HG03175 (cell line): ENCODE results near the gene ADGRL1.
"Not testable (repeated sequence)": the region's sequence is repeated elsewhere in the genome, so short reads cannot be mapped to it uniquely, and the experiment has no call there.

Experiments
- ATAC-seq: cut with Tn5 transposase; IDR thresholded peaks from one replicate; pipeline ENCODE4 v1.9.1; 2021; ENCODE audit warnings: mild to moderate bottlenecking, moderate library complexity; ENCODE audit not compliant: unreplicated experiment

The ADGRL1 gene

GRCh38 chr19:14164082-14164481, 41.9 kb downstream of the ADGRL1 start:
- no peak for ATAC-seq

- ATAC-seq = no peak
These were observed 43.1 kb downstream of the ADGRL1 start for GRCh38 chr19:14162871-14163297.

GRCh38 chr19:14161305-14161704, 44.7 kb downstream of the ADGRL1 start:
- no peak for ATAC-seq

DNA sequence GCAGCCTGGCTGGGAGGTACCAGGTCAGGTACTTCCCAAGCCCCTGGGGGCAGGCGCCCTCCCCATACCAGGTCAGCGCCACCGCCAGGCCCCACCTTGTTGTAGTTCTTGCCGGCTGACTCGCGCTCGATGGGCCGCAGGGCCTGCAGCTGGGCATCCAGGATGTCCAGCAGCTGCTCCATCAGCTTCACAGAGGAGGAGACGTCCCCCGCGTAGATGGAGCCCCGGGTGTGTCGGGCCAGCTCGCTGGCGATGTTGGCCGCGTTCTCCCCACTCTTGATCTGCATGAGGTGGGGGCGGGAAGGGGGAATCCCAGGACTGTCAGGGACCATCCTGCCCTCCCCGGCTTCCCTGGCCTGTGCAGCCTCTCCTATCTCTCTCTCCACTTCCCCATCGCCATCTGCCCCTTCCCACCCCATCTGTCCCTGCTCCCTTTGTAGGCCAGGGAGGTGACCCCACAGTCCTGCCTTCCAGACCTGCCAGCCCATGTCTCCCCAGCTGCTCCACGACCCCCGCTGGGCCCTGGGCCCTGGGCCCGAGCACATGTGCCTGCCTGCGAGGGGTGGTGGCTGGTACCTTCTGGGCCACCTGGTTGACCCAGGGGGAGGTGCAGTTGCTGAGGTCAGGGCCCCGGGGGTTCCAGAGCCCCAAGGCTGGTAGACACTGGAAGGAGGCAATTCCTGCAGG, 45.8 kb downstream of the ADGRL1 start:
- ATAC-seq = no peak

GRCh38 chr19:14159059-14159458, 46.9 kb downstream of the ADGRL1 start:
- ATAC-seq = no peak

DNA sequence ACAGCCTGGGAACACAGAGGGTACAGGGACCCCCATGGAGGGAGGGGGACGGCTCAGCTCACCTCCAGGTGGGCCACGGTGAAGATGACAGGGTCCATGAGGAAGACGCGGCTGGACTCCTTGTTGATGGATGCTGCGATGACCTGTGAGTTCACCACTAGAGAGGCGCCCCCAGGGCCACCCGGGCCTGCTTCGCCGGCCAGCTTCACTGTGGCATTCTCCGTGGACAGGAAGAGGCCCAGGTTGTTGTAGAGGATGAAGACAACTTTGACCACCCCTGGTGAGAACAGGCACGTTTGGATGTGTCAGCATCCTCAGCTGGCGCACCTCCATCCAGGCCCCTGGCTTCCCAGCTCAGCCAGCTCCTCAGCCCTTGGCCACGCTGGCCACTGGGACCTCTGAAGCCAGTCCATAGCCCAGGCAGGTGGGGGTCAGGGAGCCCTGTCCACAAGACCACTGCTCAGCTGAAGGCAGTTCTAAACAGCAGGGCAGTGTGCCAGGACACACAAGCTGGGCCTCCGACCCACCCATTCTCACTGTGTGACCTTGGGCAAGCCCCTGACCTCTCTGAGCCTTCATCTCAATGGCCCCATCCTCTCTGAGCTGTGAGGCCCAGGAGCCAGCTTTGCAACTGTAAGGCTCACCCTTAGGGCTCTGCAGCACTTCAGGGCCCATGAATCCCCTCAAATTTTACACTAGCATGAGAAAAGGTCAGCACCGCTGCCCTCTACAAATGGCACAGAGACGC, 47.5 kb downstream of the ADGRL1 start:
- no peak for ATAC-seq

GRCh38 chr19:14156971-14157717, 48.8 kb downstream of the ADGRL1 start:
- ATAC-seq = no peak

- ATAC-seq = no peak
These were observed 49.8 kb downstream of the ADGRL1 start for GRCh38 chr19:14156122-14156521.

DNA sequence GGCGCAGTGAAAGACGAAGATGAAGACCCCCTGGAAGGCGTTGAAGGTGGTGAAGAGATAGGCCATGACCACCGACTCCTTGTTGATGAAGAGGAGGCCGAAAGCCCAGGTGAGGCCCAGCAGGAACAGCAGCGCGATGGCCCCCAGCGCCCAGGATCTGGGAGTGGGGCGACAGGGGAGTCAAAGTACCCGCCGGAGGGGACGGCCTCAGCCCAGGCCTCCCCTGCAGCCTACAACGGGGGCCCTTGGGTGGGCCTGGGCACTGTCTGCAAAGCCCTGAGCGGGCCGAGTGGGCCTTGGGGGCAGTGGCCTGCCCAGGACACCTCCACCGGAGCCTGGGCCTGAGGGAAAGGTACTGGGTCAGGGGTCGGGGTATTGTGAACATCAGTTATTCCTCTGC, 50.6 kb downstream of the ADGRL1 start:
- ATAC-seq = no peak

DNA sequence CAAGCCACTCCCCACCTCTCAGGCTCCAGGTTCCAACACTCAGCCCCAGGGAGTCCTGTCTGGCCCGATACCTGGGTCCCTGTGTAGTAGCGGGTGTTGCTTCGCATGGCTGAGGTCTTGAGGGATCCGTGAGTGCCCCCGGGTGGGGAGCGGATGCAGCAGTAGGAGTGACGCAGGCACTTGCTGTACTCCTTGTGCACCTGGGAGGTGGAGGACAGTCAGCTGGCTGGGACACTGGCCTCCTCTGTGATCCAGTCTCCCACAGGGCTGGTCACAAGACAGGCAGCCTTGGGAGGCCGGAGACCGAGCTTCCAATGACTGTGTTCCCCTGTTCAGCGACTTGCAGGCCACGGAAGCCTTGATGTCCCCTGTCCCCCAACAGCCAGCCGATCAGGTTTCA, 53.3 kb downstream of the ADGRL1 start:
- ATAC-seq = no peak

DNA sequence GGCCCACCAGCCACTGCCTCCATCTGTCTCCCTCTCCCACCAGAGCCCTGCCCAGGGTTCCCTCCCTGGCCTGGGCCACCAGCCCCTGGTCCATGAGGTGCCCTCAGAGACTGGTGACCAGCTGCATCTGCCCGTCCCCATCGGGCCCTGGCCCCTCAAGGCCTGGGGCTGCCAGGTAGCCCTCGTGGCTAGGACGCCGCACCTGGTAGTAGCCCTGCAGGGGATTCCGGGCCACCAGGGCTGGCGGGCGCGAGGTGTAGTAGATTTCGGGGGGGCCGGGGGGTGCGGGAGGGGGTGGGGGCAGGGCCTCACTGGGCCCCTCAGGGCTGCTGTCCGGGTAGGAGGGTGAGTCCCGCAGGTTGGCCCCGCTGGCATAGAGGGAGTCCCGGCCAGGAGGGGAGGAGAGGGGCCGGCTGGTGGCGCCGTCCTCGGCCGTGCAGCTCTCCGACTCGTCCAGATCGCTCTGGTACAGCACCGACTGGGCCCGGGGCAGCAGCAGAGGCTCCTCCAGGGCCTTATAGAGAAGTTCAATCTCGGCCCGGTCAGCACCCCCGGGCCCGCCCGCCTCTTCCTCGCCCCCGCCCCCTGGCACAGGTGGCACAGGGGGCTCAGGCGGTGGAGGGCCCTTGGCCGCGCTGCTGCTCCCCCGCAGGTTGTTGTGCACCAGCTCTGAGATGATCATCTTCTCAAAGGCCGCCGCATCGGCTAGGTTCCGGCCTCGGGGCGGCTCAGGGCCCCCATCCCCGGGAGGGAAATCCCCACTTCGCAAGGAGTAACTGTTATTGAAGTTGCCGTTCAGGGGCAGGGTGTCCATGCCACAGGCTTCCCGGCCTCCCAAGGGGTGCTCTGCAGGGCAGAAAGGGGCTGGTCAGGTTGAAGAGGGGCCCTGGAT, 55.0 kb downstream of the ADGRL1 start:
- no peak for ATAC-seq

DNA sequence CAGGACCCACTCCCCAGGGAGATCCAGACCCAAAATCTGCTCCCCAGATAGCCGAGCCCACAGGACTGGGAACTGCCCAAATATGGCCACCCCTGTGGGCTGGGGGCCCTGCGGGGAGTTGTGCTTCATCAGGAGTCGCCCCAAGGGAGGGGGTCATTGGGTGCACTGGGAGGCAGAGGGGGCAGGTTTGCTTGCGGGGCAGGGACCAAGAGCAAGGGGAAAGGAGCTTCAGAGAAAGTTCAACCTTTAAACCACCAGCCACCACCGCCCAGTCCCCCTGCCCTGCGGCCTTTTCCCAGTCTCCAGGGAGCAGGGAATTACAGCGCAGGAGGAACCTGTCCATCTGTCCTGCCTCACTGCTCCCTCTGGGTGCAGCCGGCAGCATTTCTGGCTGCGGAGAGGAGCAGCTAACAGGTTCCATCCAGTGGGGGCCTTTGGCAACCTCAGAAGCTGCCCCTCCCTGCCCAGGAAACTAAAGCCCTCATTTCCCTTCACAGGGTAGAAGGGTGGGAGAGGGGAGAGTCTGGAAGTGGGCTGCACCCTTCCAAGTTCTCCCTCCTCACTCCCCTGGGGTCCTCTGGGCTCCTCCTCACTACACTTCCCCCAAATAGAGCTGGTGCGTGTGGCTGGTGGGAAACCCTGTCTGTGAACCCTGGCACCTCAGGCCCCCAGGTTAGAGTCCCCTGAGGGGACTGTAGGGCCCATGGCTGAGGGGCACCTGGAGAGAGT, 55.8 kb downstream of the ADGRL1 start:
- ATAC-seq = no peak

DNA sequence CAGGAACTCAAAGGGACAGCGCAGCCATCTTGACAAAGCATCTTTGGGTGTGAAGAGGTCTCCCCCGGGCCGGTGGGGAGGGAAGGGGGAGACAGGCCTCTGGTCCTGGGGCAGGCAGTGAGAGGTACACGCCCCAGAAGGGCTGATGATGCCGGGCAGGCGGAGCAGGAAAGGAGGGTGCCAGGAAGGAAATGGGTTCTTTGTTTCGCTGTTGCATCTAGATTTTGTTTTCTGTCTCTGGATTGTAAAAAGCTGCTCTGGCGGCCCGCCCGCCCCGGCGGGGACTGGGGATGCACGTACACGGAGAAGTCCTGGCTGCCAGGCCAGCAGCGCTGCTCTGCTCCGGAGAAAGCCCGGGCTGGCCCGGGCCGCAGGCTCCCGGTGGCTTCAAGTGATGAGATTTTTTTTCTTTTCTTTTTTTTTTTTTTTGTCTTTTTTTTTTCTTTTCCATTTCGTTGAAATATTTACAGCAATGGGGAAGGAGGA, 56.4 kb downstream of the ADGRL1 start:
- ATAC-seq = no peak

GRCh38 chr19:14148751-14149410, 57.1 kb downstream of the ADGRL1 start:
- no peak for ATAC-seq

DNA sequence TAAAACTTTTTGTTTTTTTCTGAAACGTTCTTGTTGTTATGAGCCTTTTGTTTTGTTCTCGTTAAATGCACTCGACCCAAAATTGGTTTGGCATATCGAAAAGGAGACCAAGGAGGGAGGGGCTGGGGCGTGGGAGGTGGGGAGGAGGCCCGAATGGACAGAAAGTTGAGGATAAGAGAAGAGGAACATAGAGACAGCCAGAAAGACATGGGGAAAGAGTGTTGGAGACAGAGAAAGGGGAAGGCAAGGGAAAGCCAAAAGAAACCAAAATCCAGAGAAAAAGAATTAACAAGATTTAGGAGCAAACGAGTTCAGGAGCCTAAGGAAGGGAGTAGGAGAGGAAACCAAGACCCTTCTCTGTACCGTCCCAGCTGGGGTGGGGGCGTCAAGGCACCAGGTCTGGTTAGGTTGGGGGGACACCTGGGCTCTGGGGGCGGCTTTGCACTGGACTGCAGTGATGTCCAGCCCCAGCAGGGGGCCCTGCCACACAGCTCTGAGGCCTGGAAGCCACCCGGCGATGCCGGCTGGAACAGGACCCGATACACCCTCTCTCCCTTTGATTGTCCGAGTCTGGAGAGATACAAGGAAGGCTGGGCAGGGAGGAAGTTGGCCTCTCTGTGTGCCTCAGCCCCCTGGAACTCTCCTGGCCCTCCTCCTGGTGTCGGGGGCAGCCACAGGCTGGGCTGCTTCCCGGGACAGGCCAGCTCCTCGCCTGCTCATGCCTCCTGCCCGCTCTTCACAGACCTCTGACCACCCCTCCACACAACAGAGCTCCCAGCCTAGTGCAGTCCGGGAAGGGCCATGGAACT, 58.0 kb downstream of the ADGRL1 start:
- ATAC-seq = no peak

- ATAC-seq = no peak
These were observed 59.2 kb downstream of the ADGRL1 start for GRCh38 chr19:14146789-14147216.

DNA sequence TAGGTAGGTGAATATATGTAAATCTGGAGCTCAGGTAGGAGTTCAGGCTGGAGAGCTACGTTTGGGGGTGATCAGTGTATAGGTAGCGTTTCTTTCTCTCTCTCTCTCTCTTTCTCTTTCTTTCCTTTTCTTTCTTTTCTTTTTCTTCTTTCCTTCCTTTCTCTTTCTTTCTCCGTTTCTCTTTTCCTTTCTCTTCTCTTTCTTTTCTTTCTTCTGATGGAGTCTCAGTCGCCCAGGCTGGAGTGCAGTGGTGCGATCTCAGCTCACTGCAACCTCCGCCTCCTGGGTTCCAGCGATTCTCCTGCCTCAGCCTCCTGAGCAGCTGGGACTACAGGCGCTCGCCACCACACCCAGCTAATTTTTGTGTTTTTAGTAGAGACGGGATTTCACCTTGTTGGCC, 59.8 kb downstream of the ADGRL1 start:
- ATAC-seq = not testable (repeated sequence)

- no peak for ATAC-seq
These were observed 60.6 kb downstream of the ADGRL1 start for GRCh38 chr19:14145381-14145780.
